ENCODE results near the gene SRP68. TPM values are rescaled to one million over a fixed set of nuclear protein-coding genes. Genes with fewer than 3 reads are reported as not detected.

Gene SRP68
- total and polyA plus RNA-seq, 2 donors (not counting 1 experiment from before 2014, with no cell fraction given): 34.0 to 68.6 TPM

- H3K9ac ChIP-seq (ENCODE audit: insufficient read depth, low read length): no peak overlapping the region
- H3K4me3 ChIP-seq (replicated peaks in 1 of 4; ENCODE audit: control extremely low read depth in 1 of 4, insufficient read depth in 1 of 4, low read depth in 3 of 4, low read length in 4 of 4): no peak overlapping the region
- H3K4me1 ChIP-seq (ENCODE audit: control insufficient read depth, extremely low read depth, insufficient read depth, low read length): no peaks in the 10 kb centered on the region
- TF ChIP-seq EZH2 (IDR thresholded peaks at IDR 0.05; ENCODE audit: low read length, missing control alignments): no peak
- no peak for TF ChIP-seq CTCF (conservative IDR thresholded peaks at IDR 0.05 in 1 of 2, IDR thresholded peaks at IDR 0.05 in 1 of 2; ENCODE audit: low read depth in 1 of 2, low read length in 2 of 2)
- H2AFZ ChIP-seq (ENCODE audit: low read length): no peak overlapping the region
- H3K27ac ChIP-seq (ENCODE audit: insufficient read depth, low read length): no peak overlapping the region
- H3K9me3 ChIP-seq (ENCODE audit: control insufficient read depth, insufficient read depth, low read depth, low read length): no peaks in the 10 kb centered on the region
- no peaks in the 10 kb centered on the region for H3K79me2 ChIP-seq (ENCODE audit: control insufficient read depth, insufficient read depth, low read length)
- H4K20me1 ChIP-seq (ENCODE audit: control insufficient read depth, extremely low read depth, insufficient read depth, low read length): no peaks in the 10 kb centered on the region
- H3K36me3 ChIP-seq (ENCODE audit: control insufficient read depth, insufficient read depth, low read length): no peaks in the 10 kb centered on the region
- DNase-seq (ENCODE audit: low read depth in 2 of 2): no peak
- H3K4me2 ChIP-seq (ENCODE audit: extremely low read depth, insufficient read depth, low read length): no peak overlapping the region
- H3K27me3 ChIP-seq (ENCODE audit: control insufficient read depth, insufficient read depth, low read length): no peaks in the 10 kb centered on the region
These were observed 63.5 kb downstream of the SRP68 start for GRCh38 chr17:76008630-76009425.

- no peaks in the 10 kb centered on the region for H3K36me3 ChIP-seq (ENCODE audit: control insufficient read depth, insufficient read depth, low read length)
- no peaks in the 10 kb centered on the region for H3K79me2 ChIP-seq (ENCODE audit: control insufficient read depth, insufficient read depth, low read length)
- no peak overlapping the region for H3K9ac ChIP-seq (ENCODE audit: insufficient read depth, low read length)
- no peak overlapping the region for H3K27ac ChIP-seq (ENCODE audit: insufficient read depth, low read length)
- no peak overlapping the region for H3K4me3 ChIP-seq (replicated peaks in 1 of 4; ENCODE audit: control extremely low read depth in 1 of 4, insufficient read depth in 1 of 4, low read depth in 3 of 4, low read length in 4 of 4)
- no peaks in the 10 kb centered on the region for H3K9me3 ChIP-seq (ENCODE audit: control insufficient read depth, insufficient read depth, low read depth, low read length)
- no peak for DNase-seq (ENCODE audit: low read depth in 2 of 2)
- H3K27me3 ChIP-seq (ENCODE audit: control insufficient read depth, insufficient read depth, low read length): no peaks in the 10 kb centered on the region
- no peak overlapping the region for H3K4me2 ChIP-seq (ENCODE audit: extremely low read depth, insufficient read depth, low read length)
- TF ChIP-seq CTCF (conservative IDR thresholded peaks at IDR 0.05 in 1 of 2, IDR thresholded peaks at IDR 0.05 in 1 of 2; ENCODE audit: low read depth in 1 of 2, low read length in 2 of 2): no peak
- no peak for TF ChIP-seq EZH2 (IDR thresholded peaks at IDR 0.05; ENCODE audit: low read length, missing control alignments)
- H2AFZ ChIP-seq (ENCODE audit: low read length): no peak overlapping the region
- no peaks in the 10 kb centered on the region for H4K20me1 ChIP-seq (ENCODE audit: control insufficient read depth, extremely low read depth, insufficient read depth, low read length)
- H3K4me1 ChIP-seq (ENCODE audit: control insufficient read depth, extremely low read depth, insufficient read depth, low read length): no peaks in the 10 kb centered on the region
These were observed 64.1 kb downstream of the SRP68 start for GRCh38 chr17:76008208-76008607.

GRCh38 chr17:76007850-76008165 is 64.5 kb downstream of the SRP68 start:
- H3K27ac ChIP-seq (ENCODE audit: insufficient read depth, low read length): no peak overlapping the region
- H3K4me3 ChIP-seq (replicated peaks in 1 of 4; ENCODE audit: control extremely low read depth in 1 of 4, insufficient read depth in 1 of 4, low read depth in 3 of 4, low read length in 4 of 4): no peak overlapping the region
- no peaks in the 10 kb centered on the region for H3K27me3 ChIP-seq (ENCODE audit: control insufficient read depth, insufficient read depth, low read length)
- H2AFZ ChIP-seq (ENCODE audit: low read length): no peak overlapping the region
- H3K4me2 ChIP-seq (ENCODE audit: extremely low read depth, insufficient read depth, low read length): no peak overlapping the region
- H3K79me2 ChIP-seq (ENCODE audit: control insufficient read depth, insufficient read depth, low read length): no peaks in the 10 kb centered on the region
- H3K4me1 ChIP-seq (ENCODE audit: control insufficient read depth, extremely low read depth, insufficient read depth, low read length): no peaks in the 10 kb centered on the region
- H3K36me3 ChIP-seq (ENCODE audit: control insufficient read depth, insufficient read depth, low read length): no peaks in the 10 kb centered on the region
- no peak for TF ChIP-seq EZH2 (IDR thresholded peaks at IDR 0.05; ENCODE audit: low read length, missing control alignments)
- TF ChIP-seq CTCF (conservative IDR thresholded peaks at IDR 0.05 in 1 of 2, IDR thresholded peaks at IDR 0.05 in 1 of 2; ENCODE audit: low read depth in 1 of 2, low read length in 2 of 2): no peak
- no peak overlapping the region for H3K9ac ChIP-seq (ENCODE audit: insufficient read depth, low read length)
- H4K20me1 ChIP-seq (ENCODE audit: control insufficient read depth, extremely low read depth, insufficient read depth, low read length): no peaks in the 10 kb centered on the region
- DNase-seq (ENCODE audit: low read depth in 2 of 2): no peak
- H3K9me3 ChIP-seq (ENCODE audit: control insufficient read depth, insufficient read depth, low read depth, low read length): no peaks in the 10 kb centered on the region
